HG03469 (cell line): ENCODE results near the gene MACROD2.
"Not testable (repeated sequence)": the region's sequence is repeated elsewhere in the genome, so short reads cannot be mapped to it uniquely, and the experiment has no call there.

Experiments
- ATAC-seq: cut with Tn5 transposase; IDR thresholded peaks from one replicate; pipeline ENCODE4 v1.9.1; 2021; ENCODE audit warnings: mild to moderate bottlenecking, moderate library complexity, moderate number of reproducible peaks; ENCODE audit not compliant: unreplicated experiment

The MACROD2 gene

DNA sequence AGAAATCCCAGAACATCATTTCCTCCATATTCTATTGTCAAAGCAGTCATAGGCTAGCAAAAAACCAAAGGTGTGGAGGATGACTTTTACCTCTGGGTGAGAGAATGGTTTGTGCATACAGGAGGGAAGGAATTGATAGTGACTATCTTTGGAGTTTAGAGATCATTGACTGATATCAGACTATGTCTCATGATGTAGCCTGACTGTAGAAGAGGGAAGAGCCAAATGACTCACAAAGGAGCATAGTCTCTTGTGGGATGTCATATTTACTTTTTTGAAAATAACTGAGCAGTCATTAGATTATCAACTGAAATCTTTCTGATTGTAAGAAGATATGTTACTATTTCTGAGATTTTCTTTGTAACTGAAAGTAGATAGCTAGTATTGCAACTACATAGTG is 183.6 kb downstream of the MACROD2 start:
- no peak for ATAC-seq

- ATAC-seq: no peak
Measured at GRCh38 chr20:14189794-14190402, 194.6 kb downstream of the MACROD2 start.

- ATAC-seq: no peak
Measured at GRCh38 chr20:14191559-14191958, 196.2 kb downstream of the MACROD2 start.

DNA sequence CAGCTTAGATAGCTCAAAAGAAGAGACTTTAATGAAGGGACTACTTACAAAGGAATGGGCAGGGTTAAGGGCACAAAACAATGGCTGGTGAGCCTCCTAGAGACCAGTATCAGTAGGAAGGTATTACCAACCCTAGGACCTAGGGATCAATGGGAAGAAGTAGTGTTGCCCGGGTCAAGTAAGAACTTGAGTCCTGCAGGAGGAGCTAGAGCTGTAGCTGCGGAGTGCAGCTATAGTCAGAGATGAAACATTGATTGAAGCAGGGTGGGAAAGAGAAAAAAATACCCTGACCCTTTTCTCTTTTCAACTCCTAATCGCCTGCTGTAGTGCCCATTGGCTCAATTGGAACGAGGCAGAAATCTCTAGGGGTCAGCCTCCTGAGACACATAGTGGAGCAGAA is 198.1 kb downstream of the MACROD2 start:
- no peak for ATAC-seq

GRCh38 chr20:14193885-14194284 is 198.6 kb downstream of the MACROD2 start:
- ATAC-seq: no peak

DNA sequence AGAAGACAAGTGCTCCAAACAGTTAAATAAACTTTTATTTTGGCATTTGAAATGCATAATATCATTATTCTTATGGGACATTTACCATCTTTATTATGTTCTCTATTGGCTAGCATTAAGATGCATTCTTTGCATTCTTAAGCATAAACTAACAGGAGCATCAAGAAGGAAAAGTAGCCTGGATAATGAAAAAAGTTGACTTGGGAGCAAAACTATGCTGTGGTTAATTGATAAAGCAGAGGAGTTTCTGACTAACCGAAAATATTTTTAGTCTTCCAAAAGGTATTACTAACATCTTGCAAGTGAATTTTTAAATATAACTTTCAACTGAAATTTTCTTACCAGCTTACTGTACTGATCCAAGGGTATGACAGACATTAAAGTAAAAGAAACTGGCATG is 201.8 kb downstream of the MACROD2 start:
- no peak for ATAC-seq

GRCh38 chr20:14198416-14198815 is 203.1 kb downstream of the MACROD2 start:
- no peak for ATAC-seq

- no peak for ATAC-seq
Measured at GRCh38 chr20:14199111-14199510, 203.8 kb downstream of the MACROD2 start.

- ATAC-seq: no peak
Measured at GRCh38 chr20:14203657-14204056, 208.3 kb downstream of the MACROD2 start.

DNA sequence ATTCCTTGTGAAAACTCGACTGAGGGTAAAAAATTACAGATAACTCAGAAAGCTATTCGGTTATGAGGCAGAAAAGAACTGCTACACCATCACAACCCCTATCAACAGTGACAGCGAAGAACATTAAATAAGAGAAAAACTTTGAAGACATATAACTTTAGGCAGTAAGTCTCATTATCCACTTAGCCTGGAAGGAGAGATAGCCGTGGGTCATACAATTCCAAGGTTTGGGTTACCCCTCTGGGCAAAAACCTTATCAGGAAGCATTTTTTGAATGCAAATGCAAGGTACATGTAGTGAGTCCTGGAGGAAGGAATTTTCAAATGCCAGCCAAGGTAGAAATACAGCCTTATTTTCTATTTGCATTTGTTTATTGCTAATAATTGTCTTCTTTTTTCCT is 212.3 kb downstream of the MACROD2 start:
- ATAC-seq: no peak

GRCh38 chr20:14208956-14209355 is 213.6 kb downstream of the MACROD2 start:
- ATAC-seq: no peak

DNA sequence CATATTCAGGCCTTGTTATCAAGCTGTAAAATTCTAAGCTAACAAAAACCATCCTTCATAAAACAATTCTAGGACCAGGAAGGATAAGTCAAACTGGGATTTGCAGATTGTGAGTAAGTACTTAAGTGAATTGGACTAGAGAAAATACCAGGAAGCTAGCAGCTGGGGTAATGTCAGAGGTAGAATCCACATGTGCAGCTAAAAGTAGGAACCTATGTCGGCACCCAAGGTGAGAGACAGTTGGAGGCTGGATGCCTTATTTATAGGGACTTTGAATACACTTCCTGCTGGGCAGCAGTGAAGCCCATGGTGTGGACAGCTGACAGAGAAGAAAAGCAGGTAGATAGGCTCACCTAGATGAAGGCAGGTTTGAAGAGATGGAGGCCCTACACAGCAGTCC is 214.8 kb downstream of the MACROD2 start:
- ATAC-seq: no peak

DNA sequence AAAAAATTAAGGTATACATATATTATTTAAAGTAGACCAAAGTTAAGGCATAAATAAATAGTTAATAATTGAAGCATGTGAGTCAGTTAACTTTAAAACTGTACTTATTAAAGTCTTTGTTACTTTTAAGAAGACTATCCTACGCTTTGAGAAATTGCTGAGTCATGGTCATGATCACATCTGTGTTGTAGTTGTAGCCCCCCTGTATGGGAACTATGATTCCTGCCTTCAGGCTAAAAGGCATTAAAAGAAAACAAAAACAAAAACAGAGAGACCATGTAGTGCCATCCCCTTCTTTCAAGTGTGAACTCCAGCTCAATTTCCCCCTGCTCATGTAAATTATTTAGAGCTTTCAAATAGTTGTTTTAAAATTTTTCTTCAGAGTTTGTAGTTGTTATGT is 218.7 kb downstream of the MACROD2 start:
- no peak for ATAC-seq

- not testable (repeated sequence) for ATAC-seq
Measured at GRCh38 chr20:14215880-14216279, 220.6 kb downstream of the MACROD2 start.

- ATAC-seq: no peak
Measured at GRCh38 chr20:14219801-14220461, 224.6 kb downstream of the MACROD2 start.

GRCh38 chr20:14220986-14221385 is 225.7 kb downstream of the MACROD2 start:
- no peak for ATAC-seq

DNA sequence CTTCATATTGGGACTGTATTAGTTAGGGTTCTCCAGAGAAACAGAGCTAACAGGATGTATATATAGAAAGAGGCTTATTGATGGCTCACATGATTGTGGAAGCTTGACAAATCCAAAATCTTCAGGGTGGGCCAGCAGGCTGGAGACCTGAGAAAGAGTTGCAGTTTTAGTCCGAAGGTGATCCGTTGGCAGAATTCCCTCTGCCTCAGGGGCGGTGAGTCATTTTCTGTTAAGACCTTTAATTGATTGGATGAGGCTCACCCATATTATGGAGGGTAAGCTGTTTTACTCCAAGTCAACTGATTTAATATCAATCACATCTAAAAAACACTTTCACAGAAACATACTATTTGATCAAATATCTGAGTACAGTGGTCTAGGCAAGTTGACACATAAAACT is 228.5 kb downstream of the MACROD2 start:
- ATAC-seq: no peak

GRCh38 chr20:14226051-14227049 is 231.0 kb downstream of the MACROD2 start:
- not testable (repeated sequence) for ATAC-seq

- ATAC-seq: peak; percentile 52
Measured at GRCh38 chr20:14232650-14233049, 237.3 kb downstream of the MACROD2 start.

- no peak for ATAC-seq
Measured at GRCh38 chr20:14234666-14235295, 239.5 kb downstream of the MACROD2 start.

GRCh38 chr20:14235355-14235754 is 240.0 kb downstream of the MACROD2 start:
- ATAC-seq: no peak
